Left kidney (tissue), 2 donors: ENCODE results near the gene ADAM19. TPM values are rescaled to one million over a fixed set of nuclear protein-coding genes. Genes with fewer than 3 reads are reported as not detected.

Experiments
- DNase-seq: peaks from one replicate; pipeline ENCODE4 v3.0.0-alpha.2; 2013
- polyA plus RNA-seq: library from polyadenylated mRNA; unstranded; fragments of 120-200 nt; gene quantifications from one replicate; pipeline ENCODE4 v1.2.1, GENCODE V29; 2013; ENCODE audit not compliant: insufficient read length

The ADAM19 gene
- polyA plus RNA-seq, 1 donor, result 8.8 TPM

GRCh38 chr5:157596487-157596886 is 20.9 kb upstream of the ADAM19 start:
- no peak for DNase-seq

- DNase-seq, result no peak
Measured at GRCh38 chr5:157594675-157595459, 19.3 kb upstream of the ADAM19 start.

DNA sequence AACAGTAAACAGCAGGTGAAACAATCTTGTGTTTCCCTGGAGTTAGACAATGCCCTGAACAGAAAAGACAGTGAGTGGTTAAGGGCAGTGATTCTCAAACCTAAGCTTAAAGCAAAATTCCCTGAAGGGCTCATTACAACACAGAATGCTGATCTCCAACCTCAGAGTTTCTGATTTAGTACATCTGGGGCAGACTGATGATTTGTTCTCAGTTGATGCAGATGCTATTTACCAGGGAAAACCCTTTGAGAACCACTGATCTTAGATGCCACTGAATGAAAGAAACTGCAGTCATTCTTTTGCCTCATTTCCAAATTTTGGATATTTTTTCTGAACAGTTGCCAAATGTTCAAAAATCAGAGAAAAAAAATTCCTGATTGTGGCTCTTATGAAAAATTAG is 18.7 kb upstream of the ADAM19 start:
- no peak for DNase-seq

DNA sequence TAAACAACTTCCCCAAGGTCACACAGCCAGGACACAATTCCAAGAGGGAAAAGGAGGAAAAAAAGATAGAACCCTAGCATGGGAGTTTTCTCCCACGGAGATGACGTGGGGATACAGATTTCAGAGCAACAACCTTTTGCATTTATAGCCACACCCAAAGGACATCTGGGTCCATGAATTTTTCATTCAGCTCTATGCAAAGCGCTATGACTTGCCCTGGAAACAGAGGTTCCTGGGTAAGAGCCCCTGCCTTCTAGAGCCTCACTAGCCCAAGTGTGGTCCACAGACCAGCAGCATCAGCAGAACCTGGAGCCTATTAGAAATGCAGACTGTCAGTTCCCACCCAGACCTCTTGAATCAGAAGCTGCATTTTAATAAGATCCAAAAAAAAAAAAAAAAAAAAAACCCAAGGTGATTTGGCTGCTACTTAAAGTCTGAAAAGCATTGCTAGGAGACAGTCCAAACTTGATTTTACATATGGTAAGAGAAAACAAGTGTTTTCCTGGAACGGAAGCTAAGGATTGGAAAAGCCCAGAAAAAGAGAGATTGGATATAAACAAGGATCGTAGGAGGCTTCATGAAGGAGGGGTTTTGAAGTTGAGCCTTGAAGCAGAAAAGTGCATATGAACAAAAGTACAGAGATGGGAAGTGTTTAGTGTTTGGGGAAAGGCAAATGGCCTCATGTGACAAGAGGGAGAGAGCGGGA is 17.6 kb upstream of the ADAM19 start:
- no peak for DNase-seq

DNA sequence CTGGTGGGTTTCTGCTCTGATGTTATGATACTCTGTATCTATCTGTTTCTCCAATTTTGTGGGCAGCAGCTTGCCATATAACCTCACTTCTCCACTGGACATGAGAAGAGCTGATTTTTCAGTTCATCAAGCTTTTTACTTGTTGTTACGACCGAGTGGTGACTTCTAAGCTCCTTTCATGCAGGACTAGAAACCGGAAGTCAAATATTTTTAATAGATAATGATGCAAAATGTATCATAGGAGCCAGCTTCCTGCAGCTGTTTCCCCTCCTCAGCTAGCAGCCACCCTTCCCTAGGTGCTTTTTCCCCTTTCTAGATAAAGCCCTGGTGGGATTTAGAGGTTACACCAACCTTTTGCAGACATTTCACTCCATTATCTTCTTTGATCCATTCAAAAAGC is 17.0 kb upstream of the ADAM19 start:
- DNase-seq, result no peak

- DNase-seq, result no peak
Measured at GRCh38 chr5:157590478-157590877, 14.9 kb upstream of the ADAM19 start.

- no peak for DNase-seq
Measured at GRCh38 chr5:157584628-157585027, 9.1 kb upstream of the ADAM19 start.

GRCh38 chr5:157582731-157583620 is 7.4 kb upstream of the ADAM19 start:
- DNase-seq, result no peak

GRCh38 chr5:157581901-157582300 is 6.3 kb upstream of the ADAM19 start:
- no peak for DNase-seq

DNA sequence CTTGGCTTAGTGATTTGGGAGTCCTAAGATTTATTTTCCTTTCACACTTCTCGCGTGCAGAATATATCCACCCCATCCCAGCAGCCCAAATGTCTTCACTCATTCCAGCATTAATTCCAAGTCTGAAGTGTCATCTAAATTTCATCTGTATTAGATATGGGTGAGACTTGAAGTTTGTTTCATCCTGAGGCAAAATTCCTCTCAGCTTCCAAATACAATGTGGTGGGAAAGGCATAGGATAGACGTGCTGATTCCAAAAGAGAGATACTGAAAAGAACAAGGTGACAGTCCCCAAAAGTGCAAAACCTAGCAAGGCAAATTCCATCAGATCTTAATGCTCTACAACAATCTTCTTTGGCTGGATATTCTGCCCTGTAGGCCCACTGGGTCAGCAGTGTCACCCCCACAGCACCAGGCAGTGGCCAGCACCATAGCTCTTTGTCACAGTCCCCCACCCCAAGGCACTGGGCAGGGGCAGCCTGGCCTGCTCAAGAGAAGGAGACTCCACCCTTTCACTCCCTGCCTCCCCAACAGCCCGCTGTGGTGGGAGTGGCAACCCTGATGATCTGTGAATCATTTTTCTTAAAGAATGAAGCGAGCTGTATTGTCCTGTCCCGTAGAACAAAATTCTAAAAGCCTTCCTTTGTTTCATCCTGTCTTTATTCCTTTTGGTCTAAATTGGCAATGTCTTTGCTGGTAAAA is 2.7 kb upstream of the ADAM19 start:
- DNase-seq, result no peak

- DNase-seq, result no peak
Measured at GRCh38 chr5:157576678-157577077, 1.1 kb upstream of the ADAM19 start.

DNA sequence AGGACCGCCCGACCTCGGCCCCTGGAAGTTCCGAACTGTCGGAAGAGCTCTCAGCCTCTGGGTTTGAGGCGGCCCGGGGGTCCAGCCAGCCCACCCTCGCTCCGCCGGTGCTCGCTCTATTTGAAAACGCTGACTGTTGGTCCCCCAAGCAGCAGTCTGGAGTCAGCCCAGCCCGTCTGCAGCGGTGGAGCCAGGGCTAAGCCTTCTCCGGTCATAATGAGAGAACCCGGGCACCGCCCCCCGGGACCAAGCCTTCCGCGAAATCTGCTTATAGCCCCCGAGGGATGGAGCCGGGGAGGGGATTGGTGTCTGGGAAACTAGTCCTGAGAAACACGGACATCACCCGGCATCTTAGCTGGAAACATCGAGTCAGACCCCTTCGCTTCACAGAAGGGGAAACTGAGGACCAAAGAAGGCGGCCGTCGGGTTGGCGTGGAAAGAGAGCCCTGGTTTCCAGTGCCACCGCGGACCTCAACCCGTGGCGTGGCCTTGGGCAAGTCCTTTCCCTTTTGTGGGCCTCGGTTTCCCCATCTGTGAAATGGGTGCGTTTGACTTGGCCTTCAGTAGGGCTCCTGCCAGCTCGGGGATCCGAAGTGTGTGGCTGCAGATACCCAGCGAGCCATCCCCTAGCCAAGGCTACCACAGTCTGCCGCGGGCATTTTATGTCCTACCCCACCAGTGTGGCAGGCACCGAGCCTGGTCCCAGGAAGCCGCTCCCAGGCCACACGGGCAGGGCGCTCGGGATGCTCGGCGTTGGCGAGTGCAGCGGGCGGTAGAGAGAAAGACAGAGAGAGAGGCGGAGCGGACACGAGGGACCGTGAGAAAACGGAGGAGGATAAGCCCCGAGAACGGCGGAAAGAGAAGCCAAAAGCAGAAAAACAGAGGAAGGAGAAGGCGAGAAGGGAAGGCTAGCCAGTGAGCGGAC is 857 bp downstream of the ADAM19 start:
- no peak for DNase-seq

- no peak for DNase-seq
Measured at GRCh38 chr5:157571357-157571827, 4.2 kb downstream of the ADAM19 start.

- DNase-seq, result no peak
Measured at GRCh38 chr5:157570531-157571200, 4.9 kb downstream of the ADAM19 start.

DNA sequence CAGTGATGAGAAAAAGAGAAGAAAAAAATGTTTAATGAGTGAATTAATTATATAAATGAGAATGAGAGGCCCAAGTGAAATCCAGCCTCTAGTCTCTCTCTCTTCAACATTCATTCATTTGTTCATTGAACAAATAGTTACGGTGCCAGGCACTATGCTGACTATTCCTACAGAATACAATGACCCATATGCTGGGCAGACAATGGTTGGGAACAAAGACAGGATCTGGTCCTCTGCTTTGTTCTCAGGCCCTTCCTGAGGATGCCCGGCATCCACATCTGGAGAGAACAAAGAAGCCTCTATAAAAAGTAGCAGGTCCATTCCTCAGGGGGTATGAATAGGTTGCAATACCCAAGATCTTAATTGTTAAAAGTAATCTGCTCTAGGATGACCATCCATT is 6.9 kb downstream of the ADAM19 start:
- DNase-seq, result no peak

- no peak for DNase-seq
Measured at GRCh38 chr5:157568222-157568621, 7.4 kb downstream of the ADAM19 start.

- no peak for DNase-seq
Measured at GRCh38 chr5:157566902-157567489, 8.6 kb downstream of the ADAM19 start.

DNA sequence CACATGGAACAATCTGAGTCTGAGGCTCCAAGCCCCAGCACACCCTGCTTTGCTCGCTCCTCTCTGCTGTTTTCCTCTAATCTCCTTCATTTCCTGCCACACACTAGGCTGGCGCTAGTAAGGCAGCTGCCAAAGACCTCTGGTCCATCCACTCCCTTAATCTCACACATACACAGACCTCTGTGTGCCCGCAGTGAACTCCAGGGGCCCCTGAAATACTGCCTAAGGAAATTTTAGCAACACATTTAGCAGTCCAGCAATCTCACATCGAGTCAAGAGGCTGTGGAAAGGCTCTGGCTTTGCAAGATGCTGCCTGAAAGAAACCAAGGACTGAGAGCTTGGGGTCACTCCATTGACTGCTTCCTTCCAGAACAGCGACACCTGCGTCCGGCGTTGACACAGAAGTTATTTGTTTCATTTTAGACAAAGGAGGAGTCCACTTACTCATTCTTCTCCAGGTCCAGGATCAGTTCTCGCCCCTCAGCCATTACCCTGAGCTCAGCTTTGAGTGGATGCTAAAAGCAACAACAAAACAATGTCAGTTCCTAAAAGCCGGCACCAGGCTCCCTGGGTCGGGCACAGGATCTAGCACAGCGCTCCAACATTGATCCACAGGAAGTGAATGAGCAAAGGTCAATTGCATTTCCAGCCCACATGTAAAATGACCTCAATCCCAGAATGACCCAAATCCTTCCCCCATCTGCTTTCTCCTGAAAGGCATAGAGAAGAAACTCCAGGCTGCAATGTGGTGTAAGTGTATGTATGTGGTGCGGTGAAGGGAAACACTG is 11.5 kb downstream of the ADAM19 start:
- DNase-seq, result no peak

GRCh38 chr5:157563373-157563928 is 12.1 kb downstream of the ADAM19 start:
- no peak for DNase-seq
